NCI-H460 (cell line): ENCODE data around the gene STYXL1. TPM values are rescaled to one million over a fixed set of nuclear protein-coding genes. Genes with fewer than 3 reads are reported as not detected.
"Not testable (repeated sequence)": the region's sequence is repeated elsewhere in the genome, so short reads cannot be mapped to it uniquely, and the experiment has no call there.

Experiments used
- DNase-seq: peaks from one replicate; pipeline ENCODE4 v3.0.0-alpha.2; 2016; ENCODE audit warnings: low read depth; ENCODE audit errors: extremely low read depth
- polyA plus RNA-seq: library from polyadenylated mRNA; depleted of rRNA; stranded (reverse); fragments of >200 nt; gene quantifications from 2 replicates; pipeline ENCODE4 v1.2.3, GENCODE V29; 2014; cell fraction: nucleus; rRNA removed
- total RNA-seq: library from RNA; depleted of rRNA; stranded (reverse); fragments of >200 nt; shearing (Covaris generic); gene quantifications from 2 replicates; pipeline ENCODE4 v1.2.3, GENCODE V29; 2014; rRNA removed

Gene STYXL1, protein sequence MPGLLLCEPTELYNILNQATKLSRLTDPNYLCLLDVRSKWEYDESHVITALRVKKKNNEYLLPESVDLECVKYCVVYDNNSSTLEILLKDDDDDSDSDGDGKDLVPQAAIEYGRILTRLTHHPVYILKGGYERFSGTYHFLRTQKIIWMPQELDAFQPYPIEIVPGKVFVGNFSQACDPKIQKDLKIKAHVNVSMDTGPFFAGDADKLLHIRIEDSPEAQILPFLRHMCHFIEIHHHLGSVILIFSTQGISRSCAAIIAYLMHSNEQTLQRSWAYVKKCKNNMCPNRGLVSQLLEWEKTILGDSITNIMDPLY
- total RNA-seq: 81.6 and 102 TPM in 2 replicates
- polyA plus RNA-seq: 47.0 and 52.3 TPM in 2 replicates

- DNase-seq: peak; percentile 96
These were observed at the start of gene STYXL1, which contains the start of gene MDH2 for GRCh38 chr7:76047811-76048667. STYXL1 (minus strand) TSS chr7:76048000; CDS start chr7:76030523, 17,477 bp downstream. MDH2 (plus strand) TSS chr7:76048106; CDS start chr7:76048161, 55 bp downstream.

DNA sequence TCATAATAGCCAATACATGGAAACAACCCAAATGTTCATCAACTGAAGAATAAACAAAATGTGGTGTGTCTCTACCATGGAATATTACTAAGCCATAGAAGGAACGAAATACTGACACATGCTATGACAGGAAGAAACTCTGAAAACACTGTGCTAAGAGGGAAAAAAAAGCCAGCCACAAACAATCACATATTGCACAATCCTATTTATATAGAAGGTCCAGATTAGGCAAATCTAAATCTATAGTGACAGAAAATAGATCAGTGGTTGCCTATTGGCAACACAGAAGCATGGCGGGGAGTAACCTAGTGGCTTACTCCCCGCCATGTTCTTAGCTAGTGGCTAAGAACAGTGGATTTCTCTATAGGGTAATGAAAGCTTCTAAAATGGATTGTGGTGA, 48.1 kb upstream of the STYXL1 start:
- no peak for DNase-seq

DNA sequence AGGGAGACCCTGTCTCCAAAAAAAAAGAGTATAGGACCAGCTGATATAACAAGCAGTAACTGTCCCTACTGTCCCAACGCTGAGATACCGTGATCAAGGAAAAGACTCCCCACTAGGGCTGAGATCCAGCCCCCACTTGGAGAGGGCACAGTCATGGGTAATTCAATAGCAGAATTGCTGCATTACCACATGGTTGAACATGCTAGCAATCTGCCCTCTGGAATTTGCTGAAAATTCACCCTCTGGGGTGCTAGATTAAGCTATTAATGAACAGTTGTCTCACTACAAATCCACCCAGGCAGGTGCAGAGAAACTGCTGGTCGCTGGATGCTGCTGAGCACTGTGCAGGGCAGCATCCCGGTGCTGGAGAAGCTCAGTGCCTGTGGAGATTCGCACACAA, 46.5 kb upstream of the STYXL1 start:
- DNase-seq: not testable (repeated sequence)

GRCh38 chr7:76093531-76093930, 45.7 kb upstream of the STYXL1 start:
- DNase-seq: not testable (repeated sequence)

GRCh38 chr7:76091506-76091905, 43.7 kb upstream of the STYXL1 start:
- DNase-seq: no peak

- DNase-seq: no peak
These were observed 42.2 kb upstream of the STYXL1 start for GRCh38 chr7:76089865-76090475.

DNA sequence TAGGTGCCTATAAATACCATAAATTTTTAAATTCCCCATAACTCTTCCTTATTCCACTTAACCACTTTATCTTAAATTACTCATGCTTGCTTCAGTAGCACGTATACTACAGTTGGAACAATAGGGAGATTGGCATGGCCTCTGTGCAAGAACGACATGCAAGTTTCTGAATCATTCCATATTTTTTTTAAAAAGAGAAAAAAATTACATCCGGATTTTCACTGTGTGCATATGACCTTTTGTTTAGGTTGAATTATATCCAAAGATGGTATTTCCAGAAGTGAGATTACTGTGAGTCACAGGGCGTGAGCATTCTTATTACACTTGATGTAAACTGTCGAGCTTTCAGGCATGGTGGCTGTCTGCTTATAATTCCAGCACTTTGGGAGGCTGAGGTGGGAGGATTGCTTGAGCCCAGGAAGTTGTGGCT, 39.6 kb upstream of the STYXL1 start:
- peak; percentile 76 for DNase-seq

DNA sequence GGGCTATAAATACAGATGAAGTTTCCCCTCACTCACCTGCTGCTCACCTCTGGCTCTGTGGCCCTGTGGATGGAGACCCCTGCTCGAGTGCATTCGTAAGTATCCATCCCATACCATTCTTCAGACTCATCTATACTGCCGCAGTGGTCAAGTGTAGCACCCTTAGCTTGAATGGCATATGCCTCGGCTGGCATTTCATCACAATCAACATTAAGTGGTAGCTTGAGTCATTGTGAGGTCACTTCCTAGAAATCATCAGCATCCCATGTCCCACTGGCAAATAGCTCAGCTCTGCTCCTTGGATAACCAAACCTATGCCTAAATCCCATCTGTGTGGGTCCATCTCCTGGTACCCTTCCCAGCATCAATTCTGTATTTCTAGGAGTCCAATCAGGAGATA, 38.3 kb upstream of the STYXL1 start:
- peak; percentile 49 for DNase-seq

GRCh38 chr7:76084115-76084514, 36.3 kb upstream of the STYXL1 start:
- DNase-seq: not testable (repeated sequence)

DNA sequence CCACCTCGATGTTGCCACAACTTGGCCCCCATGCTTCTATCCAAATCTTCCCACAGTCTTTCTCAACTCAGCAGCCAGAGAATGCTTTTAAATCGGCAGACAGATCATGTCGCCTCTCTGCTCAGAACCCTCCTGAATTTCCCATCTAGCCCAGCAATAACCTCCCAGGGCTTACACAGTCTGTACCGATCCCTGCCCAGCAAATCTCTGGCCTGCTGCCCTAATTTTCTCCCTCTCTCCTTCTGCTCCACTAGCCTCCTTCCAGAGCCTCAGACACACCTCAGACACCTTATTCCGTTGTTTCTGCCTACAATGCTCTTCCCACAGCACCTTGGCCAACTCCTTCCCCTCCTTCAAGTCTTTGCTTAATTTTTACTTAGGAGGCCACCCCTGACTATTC, 32.4 kb upstream of the STYXL1 start:
- DNase-seq: no peak

DNA sequence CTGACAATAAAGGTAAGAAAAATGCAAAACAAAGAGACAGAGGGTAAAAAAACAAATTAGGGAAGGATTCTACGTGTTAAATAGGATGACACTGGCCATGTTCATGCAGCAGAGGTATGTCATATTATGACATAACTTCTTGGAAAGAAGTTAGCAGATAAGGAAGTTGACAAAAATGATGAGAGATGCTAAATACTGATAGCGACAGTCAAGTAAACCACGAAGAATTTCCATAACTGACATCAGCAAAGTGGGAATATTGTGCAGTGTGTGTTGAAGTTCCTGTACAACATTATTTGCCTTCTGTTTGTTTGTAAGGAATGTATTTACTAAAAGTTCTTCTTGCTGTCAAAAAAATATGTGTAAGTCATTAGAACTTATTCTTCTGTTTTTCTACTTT, 29.6 kb upstream of the STYXL1 start:
- no peak for DNase-seq

- DNase-seq: no peak
These were observed 29.2 kb upstream of the STYXL1 start for GRCh38 chr7:76076995-76077394.

- no peak for DNase-seq
These were observed 27.2 kb upstream of the STYXL1 start for GRCh38 chr7:76074972-76075370.

GRCh38 chr7:76074306-76074971, 26.6 kb upstream of the STYXL1 start:
- DNase-seq: no peak

- no peak for DNase-seq
These were observed 25.7 kb upstream of the STYXL1 start for GRCh38 chr7:76073335-76073990.

GRCh38 chr7:76072243-76073148, 24.7 kb upstream of the STYXL1 start:
- no peak for DNase-seq

- no peak for DNase-seq
These were observed 23.8 kb upstream of the STYXL1 start for GRCh38 chr7:76071316-76072242.

DNA sequence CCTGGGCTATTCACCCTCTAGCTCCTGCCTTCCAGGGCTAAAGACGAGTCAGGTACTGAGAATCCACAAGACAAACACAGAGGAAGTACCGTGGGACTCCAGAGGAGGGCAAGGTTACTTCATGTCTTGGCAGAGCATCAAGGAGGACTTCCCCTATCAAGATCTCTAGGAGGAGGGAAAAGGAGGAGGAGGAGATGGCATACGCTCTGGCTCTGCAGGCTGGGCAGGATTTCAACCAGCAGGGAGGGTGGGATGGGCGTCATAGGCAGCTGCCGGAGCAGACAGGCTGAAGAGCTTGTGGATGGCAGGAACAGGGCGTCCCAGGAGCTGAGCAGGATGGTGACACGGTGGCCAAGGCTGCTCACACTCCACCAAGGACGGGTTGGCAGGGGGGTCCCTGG, 21.4 kb upstream of the STYXL1 start:
- DNase-seq: peak; percentile 69
